ENCODE results near the gene MIF4GD.

Gene MIF4GD

GRCh38 chr17:75252039-75252816 lies 18.8 kb downstream of the MIF4GD start:
- peak overlapping the region; percentile 41 for H3K4me3 ChIP-seq (ENCODE audit: low read length)
- no peaks in the 10 kb centered on the region for H3K9me3 ChIP-seq (ENCODE audit: control insufficient read depth, insufficient read depth, low read length)
- no peaks in the 10 kb centered on the region for H3K9me2 ChIP-seq (replicated peaks; ENCODE audit: control insufficient read depth, low read length)
- peak overlapping the region; percentile 40 for H3K27ac ChIP-seq (ENCODE audit: low read depth, low read length)
- peak overlapping the region; percentile 60 for H3K4me2 ChIP-seq (ENCODE audit: low read length)
- H3K79me2 ChIP-seq (ENCODE audit: control insufficient read depth, low read length) = peaks cover 62% of the 10 kb centered on the region
- 0 out of 2 replicates have a peak, but pooled peaks cover 3% of the 10 kb centered on the region for H3F3A ChIP-seq (ENCODE audit: control insufficient read depth, insufficient read depth)
- no peaks in the 10 kb centered on the region for H4K20me1 ChIP-seq (ENCODE audit: control insufficient read depth, insufficient read depth, low read depth, low read length)
- H3K4me1 ChIP-seq (ENCODE audit: control insufficient read depth, low read length) = peaks cover 30% of the 10 kb centered on the region
- H3K27me3 ChIP-seq (ENCODE audit: control insufficient read depth, low read length) = no peaks in the 10 kb centered on the region
- TF ChIP-seq CTCF (IDR thresholded peaks at IDR 0.05; ENCODE audit: low read depth, low read length, poor library complexity, severe bottlenecking) (no peak), EZH2phosphoT487 (IDR thresholded peaks at IDR 0.05; ENCODE audit: borderline replicate concordance, low read length) (no peak)
- peaks cover 6% of the 10 kb centered on the region for H3K36me3 ChIP-seq (ENCODE audit: control insufficient read depth, low read length)

- no peaks in the 10 kb centered on the region for H3K27me3 ChIP-seq (ENCODE audit: control insufficient read depth, low read length)
- H4K20me1 ChIP-seq (ENCODE audit: control insufficient read depth, insufficient read depth, low read depth, low read length) = no peaks in the 10 kb centered on the region
- H3K4me3 ChIP-seq (ENCODE audit: low read length) = no peak overlapping the region
- no peaks in the 10 kb centered on the region for H3K9me3 ChIP-seq (ENCODE audit: control insufficient read depth, insufficient read depth, low read length)
- no peaks in the 10 kb centered on the region for H3K9me2 ChIP-seq (replicated peaks; ENCODE audit: control insufficient read depth, low read length)
- peaks cover 24% of the 10 kb centered on the region for H3K36me3 ChIP-seq (ENCODE audit: control insufficient read depth, low read length)
- peak overlapping the region; percentile 35; the same call in 1 of the 2 replicates for H3K4me2 ChIP-seq (ENCODE audit: low read length)
- H3K27ac ChIP-seq (ENCODE audit: low read depth, low read length) = no peak overlapping the region
- peaks cover 46% of the 10 kb centered on the region for H3K4me1 ChIP-seq (ENCODE audit: control insufficient read depth, low read length)
- peaks cover 61% of the 10 kb centered on the region for H3K79me2 ChIP-seq (ENCODE audit: control insufficient read depth, low read length)
- TF ChIP-seq EZH2phosphoT487 (IDR thresholded peaks at IDR 0.05; ENCODE audit: borderline replicate concordance, low read length) = no peak
- no peak for TF ChIP-seq CTCF (IDR thresholded peaks at IDR 0.05; ENCODE audit: low read depth, low read length, poor library complexity, severe bottlenecking)
- 0 out of 2 replicates have a peak, but pooled peaks cover 3% of the 10 kb centered on the region for H3F3A ChIP-seq (ENCODE audit: control insufficient read depth, insufficient read depth)
These were observed 21.0 kb downstream of the MIF4GD start for GRCh38 chr17:75250009-75250471.

- no peak overlapping the region for H3K4me3 ChIP-seq (ENCODE audit: low read length)
- H3K36me3 ChIP-seq (ENCODE audit: control insufficient read depth, low read length) = peaks cover 29% of the 10 kb centered on the region
- peaks cover 61% of the 10 kb centered on the region for H3K79me2 ChIP-seq (ENCODE audit: control insufficient read depth, low read length)
- no peak for TF ChIP-seq CTCF (IDR thresholded peaks at IDR 0.05; ENCODE audit: low read depth, low read length, poor library complexity, severe bottlenecking)
- no peak for TF ChIP-seq EZH2phosphoT487 (IDR thresholded peaks at IDR 0.05; ENCODE audit: borderline replicate concordance, low read length)
- no peaks in the 10 kb centered on the region for H4K20me1 ChIP-seq (ENCODE audit: control insufficient read depth, insufficient read depth, low read depth, low read length)
- H3F3A ChIP-seq (ENCODE audit: control insufficient read depth, insufficient read depth) = 0 out of 2 replicates have a peak, but pooled peaks cover 3% of the 10 kb centered on the region
- H3K27me3 ChIP-seq (ENCODE audit: control insufficient read depth, low read length) = no peaks in the 10 kb centered on the region
- no peak overlapping the region for H3K4me2 ChIP-seq (ENCODE audit: low read length)
- no peak overlapping the region for H3K27ac ChIP-seq (ENCODE audit: low read depth, low read length)
- no peaks in the 10 kb centered on the region for H3K9me2 ChIP-seq (replicated peaks; ENCODE audit: control insufficient read depth, low read length)
- H3K4me1 ChIP-seq (ENCODE audit: control insufficient read depth, low read length) = peaks cover 51% of the 10 kb centered on the region
- no peaks in the 10 kb centered on the region for H3K9me3 ChIP-seq (ENCODE audit: control insufficient read depth, insufficient read depth, low read length)
These were observed 21.5 kb downstream of the MIF4GD start for GRCh38 chr17:75249564-75249963.

Measured in DOHH2 (cell line).